GM12873 (cell line): ENCODE data around the gene RASAL1.

Experiments used
- CTCF ChIP-seq: IDR thresholded peaks from 2 replicates; pipeline ENCODE4 v1.5.1; 2012; ENCODE audit warnings: low read depth, mild to moderate bottlenecking, moderate library complexity, low read length, control low read depth; ENCODE audit not compliant: insufficient read depth; ENCODE audit errors: missing control alignments

The RASAL1 gene

GRCh38 chr12:113057565-113058485, 77.7 kb downstream of the RASAL1 start:
- TF ChIP-seq CTCF: no peak

- TF ChIP-seq CTCF: no peak
Measured at GRCh38 chr12:113056631-113057488, 78.7 kb downstream of the RASAL1 start, which contains the start of gene DTX1. Gene DTX1 (plus strand): TSS chr12:113056730. CDS start chr12:113058193, 1,463 bp downstream.

- no peak for TF ChIP-seq CTCF
Measured at GRCh38 chr12:113056381-113056630, 79.3 kb downstream of the RASAL1 start.

DNA sequence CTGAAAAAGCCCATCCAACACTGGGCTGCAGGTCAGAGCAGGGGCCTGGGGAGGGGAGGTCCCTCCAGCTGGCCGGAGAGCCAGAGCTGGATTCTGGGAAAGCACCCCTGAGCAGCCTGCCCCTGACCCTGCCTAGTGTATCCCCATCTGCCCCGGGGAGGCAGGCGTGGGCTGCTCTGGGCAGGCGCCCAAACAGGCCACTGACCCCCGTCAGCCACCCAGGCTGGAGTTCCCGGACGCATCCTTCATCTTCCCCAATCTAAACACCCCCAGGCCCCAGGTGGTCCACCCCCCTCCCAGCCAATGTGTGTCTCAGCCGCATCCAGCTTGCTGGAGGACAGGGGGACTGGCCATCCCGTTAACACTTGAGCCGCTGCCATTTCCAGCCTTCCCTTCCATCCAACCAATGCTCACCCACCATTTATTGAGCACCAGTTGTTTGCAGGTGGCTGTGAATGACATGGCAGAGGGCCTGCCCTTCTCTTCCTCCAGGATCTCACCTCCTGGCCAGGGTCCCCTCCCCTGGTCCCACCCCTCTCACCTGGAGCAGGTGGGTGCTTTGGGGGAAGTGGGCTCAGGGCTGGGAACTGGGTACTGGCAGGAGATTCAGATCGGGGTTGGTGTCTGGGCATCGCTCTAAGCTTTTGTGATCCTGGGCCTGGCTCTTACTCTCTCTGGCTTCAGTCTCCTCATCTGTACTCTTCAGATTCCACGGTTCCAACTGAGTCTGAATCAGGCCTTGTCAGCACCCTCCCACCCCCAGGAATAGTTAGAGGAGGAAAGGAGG, 79.8 kb downstream of the RASAL1 start:
- no peak for TF ChIP-seq CTCF

GRCh38 chr12:113054948-113055486, 80.5 kb downstream of the RASAL1 start:
- TF ChIP-seq CTCF: no peak

DNA sequence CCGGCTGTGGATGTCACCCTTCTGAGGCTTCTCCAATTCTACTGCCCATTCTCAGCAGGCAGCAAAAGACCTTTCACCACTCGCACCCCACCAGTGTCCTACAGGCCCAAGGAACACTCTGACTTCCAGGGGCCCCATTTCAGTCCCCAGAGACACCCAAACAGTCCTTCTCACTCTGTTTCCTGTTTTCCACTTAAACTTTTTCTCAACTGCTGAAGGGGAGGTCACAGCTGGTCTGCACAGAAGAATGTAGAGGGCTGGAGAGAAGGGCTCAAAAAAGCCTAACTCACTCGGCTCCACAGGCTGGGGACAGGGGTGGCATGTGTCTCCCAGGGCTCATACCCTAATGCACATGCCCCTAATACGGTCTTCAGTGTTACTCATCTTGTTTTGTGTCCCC, 83.2 kb downstream of the RASAL1 start:
- TF ChIP-seq CTCF: no peak
